Measurements from ENCODE around the gene CARD9.
A peak's percentile ranks its signal among the peaks of the same experiment; 100 is the strongest.

Gene CARD9

DNA sequence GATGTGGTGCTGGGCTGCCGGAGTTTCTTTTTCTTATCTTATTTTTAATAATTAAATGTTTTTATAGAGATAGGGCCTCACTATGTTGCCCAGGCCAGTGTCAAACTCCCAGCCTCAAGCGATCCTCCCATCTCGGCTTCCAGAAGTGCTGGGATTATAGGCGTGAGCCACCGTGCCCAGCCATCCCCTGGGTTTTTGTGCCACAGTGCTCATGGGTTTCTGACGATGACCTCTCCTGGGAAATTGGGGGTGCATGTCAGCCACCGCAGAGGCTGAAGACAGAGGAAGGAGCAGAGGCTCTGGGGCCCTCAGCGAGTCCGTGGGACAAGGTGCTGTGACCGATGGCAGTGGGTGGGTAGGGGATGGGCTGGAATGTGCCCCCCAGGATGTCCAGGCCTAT lies 31.7 kb downstream of the CARD9 start:
- no peaks in the 10 kb centered on the region for H3K27me3 ChIP-seq (replicated peaks)
- H3K27ac ChIP-seq: no peak overlapping the region
- in situ Hi-C loops (cut with HindIII; ENCODE audit: low pct_ligation_motif_present, low sequenced_read_pairs): no loop called here
- H3K4me3 ChIP-seq (ENCODE audit: low read depth, low read length): no peak overlapping the region
- DNase-seq: no peak
- H3K36me3 ChIP-seq (replicated peaks): peaks cover 52% of the 10 kb centered on the region
- TF ChIP-seq, protein P1, sequence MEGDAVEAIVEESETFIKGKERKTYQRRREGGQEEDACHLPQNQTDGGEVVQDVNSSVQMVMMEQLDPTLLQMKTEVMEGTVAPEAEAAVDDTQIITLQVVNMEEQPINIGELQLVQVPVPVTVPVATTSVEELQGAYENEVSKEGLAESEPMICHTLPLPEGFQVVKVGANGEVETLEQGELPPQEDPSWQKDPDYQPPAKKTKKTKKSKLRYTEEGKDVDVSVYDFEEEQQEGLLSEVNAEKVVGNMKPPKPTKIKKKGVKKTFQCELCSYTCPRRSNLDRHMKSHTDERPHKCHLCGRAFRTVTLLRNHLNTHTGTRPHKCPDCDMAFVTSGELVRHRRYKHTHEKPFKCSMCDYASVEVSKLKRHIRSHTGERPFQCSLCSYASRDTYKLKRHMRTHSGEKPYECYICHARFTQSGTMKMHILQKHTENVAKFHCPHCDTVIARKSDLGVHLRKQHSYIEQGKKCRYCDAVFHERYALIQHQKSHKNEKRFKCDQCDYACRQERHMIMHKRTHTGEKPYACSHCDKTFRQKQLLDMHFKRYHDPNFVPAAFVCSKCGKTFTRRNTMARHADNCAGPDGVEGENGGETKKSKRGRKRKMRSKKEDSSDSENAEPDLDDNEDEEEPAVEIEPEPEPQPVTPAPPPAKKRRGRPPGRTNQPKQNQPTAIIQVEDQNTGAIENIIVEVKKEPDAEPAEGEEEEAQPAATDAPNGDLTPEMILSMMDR (IDR thresholded peaks at IDR 0.05; ENCODE audit: low read depth, low read length, missing control alignments): no peak

DNA sequence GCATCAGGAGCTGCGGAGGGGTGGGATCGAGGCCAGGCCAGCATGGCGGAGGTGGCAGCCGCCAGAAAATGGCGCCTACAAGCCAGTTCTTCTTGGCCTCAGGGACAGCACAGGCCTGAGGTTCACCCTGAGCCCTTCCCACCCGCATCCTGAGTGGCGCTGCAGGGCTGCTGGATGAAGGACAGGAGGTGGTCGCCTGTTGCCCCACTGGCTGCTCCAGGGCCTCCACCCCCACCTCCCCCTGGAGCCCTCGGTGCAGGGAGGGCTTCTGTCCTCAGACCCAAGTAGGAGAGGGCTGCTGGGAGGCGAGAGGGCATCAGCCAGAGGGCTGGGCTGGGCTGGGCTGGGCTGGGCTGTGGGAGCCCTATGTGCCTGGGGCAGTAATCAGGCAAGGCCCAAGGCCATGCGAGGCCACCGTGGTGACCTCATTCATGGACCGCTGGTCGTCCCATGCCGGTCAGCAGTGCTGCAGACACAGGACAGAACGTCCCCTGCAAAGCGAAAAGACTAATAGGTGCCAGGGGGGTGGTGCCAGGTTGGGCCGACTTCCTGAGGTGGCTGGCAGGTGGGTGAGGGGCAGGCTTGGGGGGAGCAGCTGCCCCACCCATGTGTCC lies 32.3 kb downstream of the CARD9 start:
- H3K4me3 ChIP-seq (ENCODE audit: low read depth, low read length): no peak overlapping the region
- in situ Hi-C loops (cut with HindIII; ENCODE audit: low pct_ligation_motif_present, low sequenced_read_pairs): no loop called here
- no peaks in the 10 kb centered on the region for H3K27me3 ChIP-seq (replicated peaks)
- H3K27ac ChIP-seq: no peak overlapping the region
- no peak for DNase-seq
- peaks cover 58% of the 10 kb centered on the region for H3K36me3 ChIP-seq (replicated peaks)
- TF ChIP-seq, protein P1 (IDR thresholded peaks at IDR 0.05; ENCODE audit: low read depth, low read length, missing control alignments): no peak

DNA sequence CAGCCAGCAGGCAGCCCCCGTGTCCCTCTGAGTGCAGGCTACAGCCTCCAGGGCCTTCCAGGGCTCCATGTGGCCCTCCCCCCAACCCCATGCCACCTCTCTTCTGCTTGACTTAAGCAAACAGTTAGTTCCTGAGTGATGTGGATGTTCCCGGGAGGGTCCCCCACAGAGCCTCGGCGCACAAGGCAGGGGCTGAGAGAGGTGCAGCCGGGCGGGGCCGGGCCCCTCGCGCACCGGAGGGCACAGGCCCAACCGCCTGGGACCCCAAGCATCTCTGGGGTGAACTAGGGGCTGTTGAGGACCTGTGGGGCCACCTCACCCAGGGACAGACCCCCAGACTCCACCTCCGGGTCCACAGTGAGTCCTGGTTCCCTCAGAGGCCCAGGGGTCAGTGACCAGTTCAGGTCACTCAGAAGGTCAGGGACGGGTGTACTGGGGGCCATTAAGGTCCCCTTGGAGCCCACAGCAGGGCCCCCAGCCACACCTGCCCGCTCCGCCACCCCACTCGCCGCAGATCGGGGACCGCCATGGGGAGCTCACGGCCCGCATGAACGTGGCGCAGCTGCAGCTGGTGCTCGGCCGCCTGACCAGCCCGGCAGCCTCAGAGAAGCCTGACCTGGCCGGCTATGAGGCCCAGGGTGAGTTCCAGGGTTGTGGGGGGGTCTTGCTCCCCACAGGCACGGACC lies 33.0 kb downstream of the CARD9 start:
- Histone ChIP-seq H3K36me3 (replicated peaks) (peaks cover 58% of the 10 kb centered on the region), H3K4me3 (ENCODE audit: low read depth, low read length) (no peak overlapping the region)
- in situ Hi-C loops (cut with HindIII; ENCODE audit: low pct_ligation_motif_present, low sequenced_read_pairs): no loop called here

DNA sequence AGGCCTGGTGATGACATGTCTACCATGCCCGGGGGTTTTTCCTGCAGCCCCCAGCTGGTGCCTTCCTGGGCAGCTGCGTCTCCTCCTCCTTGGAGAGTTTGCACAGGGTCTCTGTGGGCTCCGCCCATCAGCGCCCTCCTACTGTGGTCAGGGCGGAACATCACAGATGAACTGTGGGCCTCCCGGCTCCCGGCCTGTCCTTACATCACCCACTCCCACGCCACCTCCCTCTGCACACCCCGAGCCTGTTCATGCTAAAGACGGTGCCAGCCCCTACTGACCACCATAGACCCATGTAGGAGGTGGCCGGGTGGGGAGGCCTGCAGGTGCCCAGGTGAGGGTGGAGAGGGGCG lies 33.5 kb downstream of the CARD9 start:
- in situ Hi-C loops (cut with HindIII; ENCODE audit: low pct_ligation_motif_present, low sequenced_read_pairs): no loop called here
- no peak overlapping the region for H3K4me3 ChIP-seq (ENCODE audit: low read depth, low read length)
- no peak overlapping the region for H3K27ac ChIP-seq
- peaks cover 58% of the 10 kb centered on the region for H3K36me3 ChIP-seq (replicated peaks)
- TF ChIP-seq, protein P1 (IDR thresholded peaks at IDR 0.05; ENCODE audit: low read depth, low read length, missing control alignments): no peak
- DNase-seq: no peak
- H3K27me3 ChIP-seq (replicated peaks): no peaks in the 10 kb centered on the region

More for the DNA sequence above, 33.0 kb downstream of the CARD9 start:
- TF ChIP-seq, protein P1 (IDR thresholded peaks at IDR 0.05; ENCODE audit: low read depth, low read length, missing control alignments): no peak
- no peak for DNase-seq
- Histone ChIP-seq H3K27ac (no peak overlapping the region), H3K27me3 (replicated peaks) (no peaks in the 10 kb centered on the region)

DNA sequence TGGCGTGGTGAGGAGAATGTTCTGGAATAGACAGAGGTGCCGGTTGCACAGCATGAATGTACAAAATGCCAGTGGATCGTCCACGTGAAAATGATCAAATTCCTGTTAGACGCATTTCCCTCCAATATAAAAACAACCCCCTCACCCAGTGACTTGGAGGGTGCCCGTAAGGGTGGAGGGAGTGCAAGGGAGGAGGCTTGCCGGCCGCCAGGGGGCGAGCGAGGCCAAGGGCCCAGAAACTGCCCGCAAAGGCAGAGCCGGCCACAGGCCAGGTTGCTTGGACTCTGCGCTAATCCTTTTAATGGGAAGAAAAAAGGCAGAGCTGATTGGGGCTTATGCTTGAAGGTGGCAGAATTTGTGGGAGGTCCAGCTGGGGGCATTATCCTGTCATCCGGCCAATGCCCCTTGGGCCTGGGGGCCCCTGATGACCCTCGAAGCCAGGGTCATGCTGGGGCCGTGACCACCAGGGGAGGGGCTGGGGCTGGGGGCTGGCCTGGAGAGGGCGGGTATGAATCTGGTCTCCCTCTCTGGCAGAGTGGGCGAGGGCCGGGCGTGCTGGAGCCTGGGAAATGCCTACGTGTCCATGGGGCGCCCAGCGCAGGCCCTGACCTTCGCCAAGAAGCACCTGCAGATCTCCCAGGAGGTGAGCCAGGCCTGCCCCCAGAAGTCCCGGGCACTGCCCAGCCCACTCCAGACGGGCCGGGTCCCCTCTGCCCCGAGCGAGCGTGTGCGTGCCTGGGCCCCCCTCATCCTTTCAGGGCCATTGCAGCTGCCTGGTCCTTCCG lies 34.1 kb downstream of the CARD9 start:
- TF ChIP-seq, protein P1 (IDR thresholded peaks at IDR 0.05; ENCODE audit: low read depth, low read length, missing control alignments): peak; percentile 98
- Histone ChIP-seq H3K4me3 (ENCODE audit: low read depth, low read length) (no peak overlapping the region), H3K36me3 (replicated peaks) (peaks cover 58% of the 10 kb centered on the region), H3K27me3 (replicated peaks) (no peaks in the 10 kb centered on the region), H3K27ac (no peak overlapping the region)
- no peak for DNase-seq
- in situ Hi-C loops (cut with HindIII; ENCODE audit: low pct_ligation_motif_present, low sequenced_read_pairs): no loop called here
